ENCODE data around the gene SMIM45.

The SMIM45 gene

DNA sequence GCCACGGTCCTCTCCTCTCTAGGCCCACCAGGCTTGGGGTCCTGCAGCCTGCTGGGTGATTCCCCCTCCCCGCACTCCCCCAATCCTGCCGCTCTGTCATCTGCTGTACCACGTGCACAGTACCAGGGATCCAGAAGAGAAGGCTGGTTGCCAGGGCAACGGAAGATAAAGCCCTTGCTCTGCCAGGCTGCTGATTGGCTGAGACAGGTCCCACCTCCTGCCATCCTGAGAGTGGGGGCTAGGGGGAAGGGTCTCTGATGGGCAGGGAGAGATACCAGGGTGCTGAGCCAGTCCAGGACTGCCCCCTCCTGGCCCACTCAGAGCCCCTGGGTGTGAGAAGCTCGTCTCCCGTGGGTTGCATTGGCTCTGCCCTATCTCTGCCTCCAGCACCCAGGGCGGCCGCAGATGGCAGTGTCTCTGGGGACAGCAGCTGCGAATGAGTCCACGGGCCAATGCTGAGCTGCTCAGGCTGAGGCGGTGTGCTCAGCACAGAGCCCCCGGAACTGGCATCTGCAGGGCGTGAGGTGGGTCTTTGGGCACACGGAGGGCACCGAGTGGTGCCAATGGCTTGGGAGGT is at the start of gene SMIM45:
TSS of gene SMIM45 (plus strand) at position 253 of the 577 bp plus-strand sequence.
- H3K9me3 ChIP-seq (ENCODE audit: insufficient read depth, low read length): no peaks in the 10 kb centered on the region; the same call in 1 of the 2 replicates
- no peak for DNase-seq (ENCODE audit: low read depth, low spot score)
- no peaks in the 10 kb centered on the region for H3K36me3 ChIP-seq (ENCODE audit: insufficient read depth, insufficient read length, low read length)
- no peak within 1 kb of the TSS for H3K4me3 ChIP-seq (ENCODE audit: insufficient read length, low read depth)
- no peak within 1 kb of the TSS for H3K9ac ChIP-seq (ENCODE audit: insufficient read length, low read depth)
- no peak for TF ChIP-seq ZNF274 (IDR thresholded peaks at IDR 0.05; ENCODE audit: low read depth, low read length)
- TF ChIP-seq YY1 (IDR thresholded peaks at IDR 0.05; ENCODE audit: insufficient read depth, insufficient read length): no peak
- TF ChIP-seq SUZ12 (IDR thresholded peaks at IDR 0.05; ENCODE audit: extremely low read depth, insufficient read depth, insufficient read length): no peak
- H3K27me3 ChIP-seq (ENCODE audit: insufficient read depth, insufficient read length): no peaks in the 10 kb centered on the region
- H3K4me1 ChIP-seq (ENCODE audit: insufficient read depth, insufficient read length): peaks cover 25% of the 10 kb centered on the region

DNA sequence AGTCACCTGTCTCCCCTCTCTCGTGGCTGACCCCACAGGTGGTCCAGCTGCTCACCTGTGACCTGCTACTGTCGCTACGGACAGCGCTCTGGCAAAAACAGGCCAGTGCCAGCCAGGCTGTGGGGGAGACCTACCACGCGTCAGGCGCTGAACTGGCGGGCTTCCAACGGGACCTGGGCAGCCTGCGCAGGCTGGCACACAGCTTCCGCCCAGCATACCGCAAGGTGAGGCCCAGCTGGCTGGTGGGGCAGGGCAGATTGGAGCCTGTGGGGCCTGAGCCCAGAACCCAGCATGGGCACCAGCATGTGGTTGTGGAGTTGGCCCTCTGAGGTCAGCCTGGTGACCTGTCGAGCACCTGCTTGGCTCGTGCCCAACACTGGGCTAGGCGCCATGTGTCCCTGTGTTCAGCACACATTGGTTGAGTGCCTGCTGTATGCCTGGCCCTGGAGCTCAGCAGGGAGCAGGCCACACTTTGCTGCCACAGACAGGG is 49.0 kb upstream of the SMIM45 start:
- Histone ChIP-seq H3K4me1 (ENCODE audit: insufficient read depth, insufficient read length) (peaks cover 6% of the 10 kb centered on the region), H3K4me3 (ENCODE audit: insufficient read length, low read depth) (no peak overlapping the region), H3K27me3 (ENCODE audit: insufficient read depth, insufficient read length) (no peaks in the 10 kb centered on the region), H3K9ac (ENCODE audit: insufficient read length, low read depth) (no peak overlapping the region), H3K36me3 (ENCODE audit: insufficient read depth, insufficient read length, low read length) (peaks cover 81% of the 10 kb centered on the region), H3K9me3 (ENCODE audit: insufficient read depth, low read length) (no peaks in the 10 kb centered on the region)
- DNase-seq (ENCODE audit: low read depth, low spot score): no peak
- TF ChIP-seq ZNF274 (IDR thresholded peaks at IDR 0.05; ENCODE audit: low read depth, low read length) (no peak), SUZ12 (IDR thresholded peaks at IDR 0.05; ENCODE audit: extremely low read depth, insufficient read depth, insufficient read length) (no peak), YY1 (IDR thresholded peaks at IDR 0.05; ENCODE audit: insufficient read depth, insufficient read length) (no peak)

DNA sequence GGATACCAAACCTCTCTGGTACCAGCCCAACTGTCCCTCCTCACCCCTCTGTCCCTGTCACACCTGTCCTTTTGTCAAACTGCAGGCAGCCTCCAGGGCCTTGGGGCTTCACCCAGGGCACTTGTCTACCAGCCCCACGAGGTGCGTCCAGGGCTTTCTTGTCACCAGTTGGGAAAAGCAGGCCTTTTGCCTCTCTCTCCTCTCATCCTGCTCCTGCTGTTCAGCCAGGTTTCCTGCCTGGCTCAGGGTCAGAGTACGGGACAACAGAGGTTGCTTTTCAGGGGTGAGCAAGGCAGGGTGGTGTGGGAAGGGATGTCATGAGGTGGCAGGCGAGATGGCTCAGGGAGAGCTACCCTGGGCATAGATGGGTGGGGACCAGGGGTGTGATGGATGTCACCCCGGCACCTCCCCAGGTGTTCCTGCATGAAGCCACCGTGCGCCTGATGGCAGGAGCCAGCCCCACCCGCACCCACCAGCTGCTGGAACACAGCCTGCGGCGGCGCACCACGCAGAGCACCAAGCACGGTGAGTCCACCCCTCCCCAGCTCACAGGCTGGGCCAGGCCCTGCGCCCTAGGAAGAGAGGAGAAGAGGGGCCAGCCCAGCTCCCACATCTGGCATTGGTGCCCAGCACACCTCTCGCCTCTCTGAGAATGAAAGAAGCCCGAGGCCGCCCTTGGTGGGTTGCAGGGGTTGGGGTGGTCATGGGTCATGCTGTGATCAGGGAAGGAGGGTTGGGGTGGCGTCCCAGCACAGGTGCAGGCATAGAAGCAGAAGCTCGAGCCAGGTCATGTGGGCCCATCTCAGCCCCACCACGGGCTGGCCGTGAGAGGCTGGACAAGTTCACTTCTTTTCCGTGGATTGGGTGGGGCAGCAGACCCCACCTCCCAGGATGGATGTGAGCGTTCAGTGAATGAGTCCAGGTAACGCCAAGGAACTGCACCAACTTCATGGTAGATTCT is 47.2 kb upstream of the SMIM45 start:
- Histone ChIP-seq H3K36me3 (ENCODE audit: insufficient read depth, insufficient read length, low read length) (peaks cover 67% of the 10 kb centered on the region), H3K9me3 (ENCODE audit: insufficient read depth, low read length) (no peaks in the 10 kb centered on the region), H3K4me1 (ENCODE audit: insufficient read depth, insufficient read length) (peaks cover 17% of the 10 kb centered on the region), H3K4me3 (ENCODE audit: insufficient read length, low read depth) (no peak overlapping the region), H3K9ac (ENCODE audit: insufficient read length, low read depth) (no peak overlapping the region), H3K27me3 (ENCODE audit: insufficient read depth, insufficient read length) (no peaks in the 10 kb centered on the region)
- no peak for TF ChIP-seq ZNF274 (IDR thresholded peaks at IDR 0.05; ENCODE audit: low read depth, low read length)
- no peak for TF ChIP-seq YY1 (IDR thresholded peaks at IDR 0.05; ENCODE audit: insufficient read depth, insufficient read length)
- TF ChIP-seq SUZ12 (IDR thresholded peaks at IDR 0.05; ENCODE audit: extremely low read depth, insufficient read depth, insufficient read length): no peak
- DNase-seq (ENCODE audit: low read depth, low spot score): no peak

DNA sequence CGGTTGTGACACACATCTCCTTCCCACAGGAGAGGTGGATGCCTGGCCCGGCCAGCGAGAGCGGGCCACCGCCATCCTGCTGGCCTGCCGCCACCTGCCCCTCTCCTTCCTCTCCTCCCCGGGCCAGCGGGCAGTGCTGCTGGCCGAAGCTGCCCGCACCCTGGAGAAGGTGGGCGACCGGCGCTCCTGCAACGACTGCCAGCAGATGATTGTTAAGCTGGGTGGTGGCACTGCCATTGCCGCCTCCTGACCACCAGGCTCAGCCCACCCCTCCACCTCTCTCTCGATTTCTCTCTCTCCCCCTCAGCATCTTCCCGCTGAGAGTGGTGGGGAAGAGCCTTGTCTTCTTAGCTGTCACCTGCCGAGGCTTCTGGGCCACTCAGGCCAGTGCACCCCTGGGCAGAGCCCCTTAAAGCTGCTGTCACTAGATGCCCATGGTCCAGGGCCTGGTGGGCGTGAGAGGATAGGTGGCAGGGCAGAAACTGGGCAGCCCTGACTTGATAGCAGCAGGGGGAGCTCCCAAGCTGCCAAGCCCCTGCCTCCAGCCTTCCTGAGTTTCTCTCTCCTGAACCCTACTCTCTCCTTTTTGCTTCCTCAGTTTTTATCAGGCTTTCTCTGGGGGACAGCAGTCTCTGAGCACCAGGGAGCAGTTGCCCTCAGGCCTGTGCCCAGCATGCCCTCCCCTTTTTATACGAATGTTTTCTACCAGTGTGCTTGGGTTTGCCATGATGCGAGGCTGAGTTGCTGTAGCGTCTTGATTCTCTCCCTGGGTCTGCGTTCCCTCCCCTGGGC is 46.3 kb upstream of the SMIM45 start:
- Histone ChIP-seq H3K9ac (ENCODE audit: insufficient read length, low read depth) (no peak overlapping the region), H3K4me3 (ENCODE audit: insufficient read length, low read depth) (no peak overlapping the region), H3K4me1 (ENCODE audit: insufficient read depth, insufficient read length) (peaks cover 19% of the 10 kb centered on the region), H3K36me3 (ENCODE audit: insufficient read depth, insufficient read length, low read length) (peaks cover 58% of the 10 kb centered on the region), H3K27me3 (ENCODE audit: insufficient read depth, insufficient read length) (peaks cover 5% of the 10 kb centered on the region), H3K9me3 (ENCODE audit: insufficient read depth, low read length) (no peaks in the 10 kb centered on the region)
- DNase-seq (ENCODE audit: low read depth, low spot score): no peak
- TF ChIP-seq ZNF274 (IDR thresholded peaks at IDR 0.05; ENCODE audit: low read depth, low read length) (no peak), SUZ12 (IDR thresholded peaks at IDR 0.05; ENCODE audit: extremely low read depth, insufficient read depth, insufficient read length) (no peak), YY1 (IDR thresholded peaks at IDR 0.05; ENCODE audit: insufficient read depth, insufficient read length) (no peak)

DNA sequence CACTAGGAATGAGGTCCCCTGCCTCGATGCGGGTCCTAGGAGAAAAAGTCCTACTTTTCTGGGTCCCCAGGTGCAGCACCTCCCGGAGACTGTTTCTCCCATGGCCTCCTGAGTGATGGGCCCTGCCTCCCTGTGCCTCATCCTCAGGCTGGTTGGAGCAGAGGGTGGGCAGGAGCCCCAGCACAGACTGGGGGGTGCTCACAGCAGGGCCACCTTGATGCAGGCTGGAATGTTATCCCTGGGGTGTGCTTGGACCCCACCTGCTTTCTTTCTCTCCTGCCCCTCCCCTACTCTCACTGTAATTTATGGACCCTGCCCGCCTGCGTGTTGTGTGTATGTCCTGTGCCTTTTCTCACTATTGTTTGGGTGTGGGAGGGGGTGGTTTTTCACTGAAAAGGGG is 45.1 kb upstream of the SMIM45 start:
- TF ChIP-seq SUZ12 (IDR thresholded peaks at IDR 0.05; ENCODE audit: extremely low read depth, insufficient read depth, insufficient read length) (no peak), YY1 (IDR thresholded peaks at IDR 0.05; ENCODE audit: insufficient read depth, insufficient read length) (no peak), ZNF274 (IDR thresholded peaks at IDR 0.05; ENCODE audit: low read depth, low read length) (no peak)
- Histone ChIP-seq H3K9ac (ENCODE audit: insufficient read length, low read depth) (no peak overlapping the region), H3K27me3 (ENCODE audit: insufficient read depth, insufficient read length) (peaks cover 17% of the 10 kb centered on the region), H3K4me3 (ENCODE audit: insufficient read length, low read depth) (no peak overlapping the region), H3K4me1 (ENCODE audit: insufficient read depth, insufficient read length) (peaks cover 19% of the 10 kb centered on the region), H3K36me3 (ENCODE audit: insufficient read depth, insufficient read length, low read length) (peaks cover 48% of the 10 kb centered on the region), H3K9me3 (ENCODE audit: insufficient read depth, low read length) (no peaks in the 10 kb centered on the region)
- no peak for DNase-seq (ENCODE audit: low read depth, low spot score)

DNA sequence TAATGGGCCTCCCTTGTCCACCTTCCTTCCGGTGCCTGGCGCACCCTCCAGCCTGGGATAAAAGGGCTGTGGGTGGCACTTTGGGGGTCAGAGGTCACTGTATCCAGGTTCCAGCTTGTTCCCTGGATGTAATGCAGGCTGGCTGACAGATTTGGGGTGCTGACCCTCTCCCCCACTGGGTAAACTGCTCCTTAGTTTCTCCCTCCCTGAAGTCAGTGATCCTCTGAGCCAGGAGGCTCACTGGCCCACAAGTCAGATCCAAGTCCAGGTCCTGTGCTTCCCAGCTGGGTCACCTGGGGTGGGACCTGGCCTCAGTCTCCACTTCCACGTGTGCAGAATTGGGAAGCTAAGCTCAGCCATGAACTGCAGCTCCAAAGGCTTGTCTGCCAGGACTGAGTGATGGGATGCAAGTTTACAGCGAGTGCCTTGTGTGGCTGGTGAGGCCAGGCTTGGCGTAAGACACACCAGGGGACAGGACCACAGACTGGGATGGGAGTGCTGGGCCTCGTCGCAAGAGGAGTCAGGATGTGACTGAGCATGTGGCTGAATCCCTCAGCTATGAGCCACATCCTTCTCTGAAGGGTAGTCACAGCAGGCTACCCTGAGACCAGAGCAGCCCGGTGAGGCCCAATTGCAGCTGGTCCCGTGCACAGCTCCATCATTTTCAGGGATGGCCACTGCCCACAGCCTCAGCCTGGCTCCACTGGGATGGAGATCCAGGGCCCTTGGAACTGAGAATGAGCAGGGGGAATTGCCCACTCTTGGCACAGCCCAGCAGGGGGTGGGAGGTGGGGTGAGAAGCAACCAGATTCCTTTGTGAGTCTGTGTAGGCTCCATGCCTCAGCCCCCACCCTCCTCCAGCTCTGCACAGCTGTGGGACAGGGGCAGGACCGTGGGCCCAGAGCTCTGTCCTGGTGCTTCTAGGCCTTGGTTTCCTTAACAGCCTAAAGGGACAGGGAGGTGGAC is 44.2 kb upstream of the SMIM45 start:
- Histone ChIP-seq H3K9ac (ENCODE audit: insufficient read length, low read depth) (no peak overlapping the region), H3K27me3 (ENCODE audit: insufficient read depth, insufficient read length) (peaks cover 26% of the 10 kb centered on the region), H3K4me1 (ENCODE audit: insufficient read depth, insufficient read length) (peaks cover 23% of the 10 kb centered on the region), H3K36me3 (ENCODE audit: insufficient read depth, insufficient read length, low read length) (peaks cover 39% of the 10 kb centered on the region), H3K4me3 (ENCODE audit: insufficient read length, low read depth) (no peak overlapping the region), H3K9me3 (ENCODE audit: insufficient read depth, low read length) (no peaks in the 10 kb centered on the region)
- TF ChIP-seq SUZ12 (IDR thresholded peaks at IDR 0.05; ENCODE audit: extremely low read depth, insufficient read depth, insufficient read length): no peak
- DNase-seq (ENCODE audit: low read depth, low spot score): no peak

All from NT2/D1 (cell line).